ENCODE results near the gene WDR33. TPM values are rescaled to one million over a fixed set of nuclear protein-coding genes. Genes with fewer than 3 reads are reported as not detected.

Gene WDR33
- total and polyA plus RNA-seq, 2 of the 13 experiments (the other 11 are each of a cell fraction or from before 2014, with no cell fraction given) = 54.9 to 78.2 TPM

DNA sequence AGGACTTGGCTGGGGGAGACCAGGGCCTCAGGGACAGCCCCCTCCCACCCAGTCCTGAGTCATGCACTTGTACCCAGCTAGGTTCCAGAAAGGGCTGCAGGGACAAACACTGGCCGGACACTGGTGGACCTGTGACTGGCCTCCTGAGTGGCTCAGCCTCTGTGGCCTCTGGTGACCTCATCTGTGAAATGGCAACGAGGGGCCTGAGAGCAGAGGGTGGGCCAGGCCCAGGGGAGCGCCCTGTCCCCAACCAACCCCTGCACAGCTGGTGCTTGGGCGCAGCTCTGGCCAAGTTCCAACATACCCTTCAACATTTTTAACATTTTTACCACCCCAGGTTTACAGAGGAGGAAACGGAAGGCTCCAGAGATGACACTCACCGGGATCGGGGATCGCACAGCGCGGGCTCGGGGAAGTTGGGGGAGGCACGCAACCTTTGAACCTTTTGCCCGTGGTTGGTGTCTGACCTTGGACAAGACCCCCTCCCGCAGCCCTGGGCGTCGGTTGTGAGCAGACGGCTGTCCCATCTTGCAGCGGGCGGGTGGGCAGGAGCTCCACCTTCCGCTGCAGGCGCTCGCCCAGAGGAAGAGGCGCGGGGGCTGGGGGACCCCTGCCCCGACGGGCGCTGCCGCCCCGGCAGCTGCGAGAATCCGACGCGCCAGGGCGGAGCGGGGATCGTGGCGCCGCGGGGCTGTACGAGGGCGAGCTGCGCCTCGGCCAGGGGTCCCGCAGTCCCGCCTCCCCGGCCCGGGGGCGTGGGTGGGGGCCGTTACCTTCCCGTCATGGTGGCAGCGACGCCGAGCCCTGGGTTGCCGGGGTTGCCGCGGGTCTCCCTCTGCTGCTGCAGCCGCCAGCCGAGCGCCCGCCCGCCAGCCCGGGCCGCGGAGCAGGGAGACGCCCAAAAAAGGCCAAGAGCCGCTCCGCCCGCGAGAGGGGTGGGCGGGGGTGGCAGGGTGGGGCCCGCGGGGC lies 136.4 kb downstream of the WDR33 start (continued):
- TF ChIP-seq, protein P1, sequence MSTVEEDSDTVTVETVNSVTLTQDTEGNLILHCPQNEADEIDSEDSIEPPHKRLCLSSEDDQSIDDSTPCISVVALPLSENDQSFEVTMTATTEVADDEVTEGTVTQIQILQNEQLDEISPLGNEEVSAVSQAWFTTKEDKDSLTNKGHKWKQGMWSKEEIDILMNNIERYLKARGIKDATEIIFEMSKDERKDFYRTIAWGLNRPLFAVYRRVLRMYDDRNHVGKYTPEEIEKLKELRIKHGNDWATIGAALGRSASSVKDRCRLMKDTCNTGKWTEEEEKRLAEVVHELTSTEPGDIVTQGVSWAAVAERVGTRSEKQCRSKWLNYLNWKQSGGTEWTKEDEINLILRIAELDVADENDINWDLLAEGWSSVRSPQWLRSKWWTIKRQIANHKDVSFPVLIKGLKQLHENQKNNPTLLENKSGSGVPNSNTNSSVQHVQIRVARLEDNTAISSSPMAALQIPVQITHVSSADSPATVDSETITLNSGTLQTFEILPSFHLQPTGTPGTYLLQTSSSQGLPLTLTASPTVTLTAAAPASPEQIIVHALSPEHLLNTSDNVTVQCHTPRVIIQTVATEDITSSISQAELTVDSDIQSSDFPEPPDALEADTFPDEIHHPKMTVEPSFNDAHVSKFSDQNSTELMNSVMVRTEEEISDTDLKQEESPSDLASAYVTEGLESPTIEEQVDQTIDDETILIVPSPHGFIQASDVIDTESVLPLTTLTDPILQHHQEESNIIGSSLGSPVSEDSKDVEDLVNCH (CRISPR knock-in tag; IDR thresholded peaks at IDR 0.05) = no peak
- TF ChIP-seq NCOA5 (CRISPR knock-in tag; IDR thresholded peaks at IDR 0.05) (no peak), STAG1 (CRISPR knock-in tag; IDR thresholded peaks at IDR 0.05) (no peak), NFIC (IDR thresholded peaks at IDR 0.05; ENCODE audit: low read length) (no peak), ZNF788 (CRISPR knock-in tag; IDR thresholded peaks at IDR 0.05; ENCODE audit: borderline replicate concordance) (peak; percentile 41; the same call in 1 of the 2 replicates), RNF2 (conservative IDR thresholded peaks at IDR 0.05; ENCODE audit: low read depth) (peak; percentile 50; the same call in 1 of the 2 replicates), ZC3H4 (CRISPR knock-in tag; IDR thresholded peaks at IDR 0.05; ENCODE audit: borderline replicate concordance) (no peak), ZNF879 (CRISPR knock-in tag; IDR thresholded peaks at IDR 0.05) (no peak), ZNF672 (CRISPR knock-in tag; IDR thresholded peaks at IDR 0.05) (no peak), ZNF746 (CRISPR knock-in tag; IDR thresholded peaks at IDR 0.05) (peak; percentile 45; the same call in 1 of the 2 replicates), SP1 (IDR thresholded peaks at IDR 0.05) (no peak), SP1 (CRISPR knock-in tag; IDR thresholded peaks at IDR 0.05) (no peak), ZMYM3 (CRISPR knock-in tag; IDR thresholded peaks at IDR 0.05) (0 out of 2 replicates have a peak, but pooled peaks have one; percentile 36)
- TF ChIP-seq, protein P2, sequence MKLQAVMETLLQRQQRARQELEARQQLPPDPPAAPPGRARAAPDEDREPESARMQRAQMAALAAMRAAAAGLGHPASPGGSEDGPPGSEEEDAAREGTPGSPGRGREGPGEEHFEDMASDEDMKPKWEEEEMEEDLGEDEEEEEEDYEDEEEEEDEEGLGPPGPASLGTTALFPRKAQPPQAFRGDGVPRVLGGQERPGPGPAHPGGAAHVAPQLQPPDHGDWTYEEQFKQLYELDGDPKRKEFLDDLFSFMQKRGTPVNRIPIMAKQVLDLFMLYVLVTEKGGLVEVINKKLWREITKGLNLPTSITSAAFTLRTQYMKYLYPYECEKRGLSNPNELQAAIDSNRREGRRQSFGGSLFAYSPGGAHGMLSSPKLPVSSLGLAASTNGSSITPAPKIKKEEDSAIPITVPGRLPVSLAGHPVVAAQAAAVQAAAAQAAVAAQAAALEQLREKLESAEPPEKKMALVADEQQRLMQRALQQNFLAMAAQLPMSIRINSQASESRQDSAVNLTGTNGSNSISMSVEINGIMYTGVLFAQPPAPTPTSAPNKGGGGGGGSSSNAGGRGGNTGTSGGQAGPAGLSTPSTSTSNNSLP (IDR thresholded peaks at IDR 0.05; ENCODE audit: low read depth, low read length) = no peak
- TF ChIP-seq, protein P3, sequence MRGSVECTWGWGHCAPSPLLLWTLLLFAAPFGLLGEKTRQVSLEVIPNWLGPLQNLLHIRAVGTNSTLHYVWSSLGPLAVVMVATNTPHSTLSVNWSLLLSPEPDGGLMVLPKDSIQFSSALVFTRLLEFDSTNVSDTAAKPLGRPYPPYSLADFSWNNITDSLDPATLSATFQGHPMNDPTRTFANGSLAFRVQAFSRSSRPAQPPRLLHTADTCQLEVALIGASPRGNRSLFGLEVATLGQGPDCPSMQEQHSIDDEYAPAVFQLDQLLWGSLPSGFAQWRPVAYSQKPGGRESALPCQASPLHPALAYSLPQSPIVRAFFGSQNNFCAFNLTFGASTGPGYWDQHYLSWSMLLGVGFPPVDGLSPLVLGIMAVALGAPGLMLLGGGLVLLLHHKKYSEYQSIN (CRISPR knock-in tag; IDR thresholded peaks at IDR 0.05; ENCODE audit: borderline replicate concordance) = no peak
- TF ChIP-seq, protein P4, sequence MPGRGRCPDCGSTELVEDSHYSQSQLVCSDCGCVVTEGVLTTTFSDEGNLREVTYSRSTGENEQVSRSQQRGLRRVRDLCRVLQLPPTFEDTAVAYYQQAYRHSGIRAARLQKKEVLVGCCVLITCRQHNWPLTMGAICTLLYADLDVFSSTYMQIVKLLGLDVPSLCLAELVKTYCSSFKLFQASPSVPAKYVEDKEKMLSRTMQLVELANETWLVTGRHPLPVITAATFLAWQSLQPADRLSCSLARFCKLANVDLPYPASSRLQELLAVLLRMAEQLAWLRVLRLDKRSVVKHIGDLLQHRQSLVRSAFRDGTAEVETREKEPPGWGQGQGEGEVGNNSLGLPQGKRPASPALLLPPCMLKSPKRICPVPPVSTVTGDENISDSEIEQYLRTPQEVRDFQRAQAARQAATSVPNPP (CRISPR knock-in tag; IDR thresholded peaks at IDR 0.05) = no peak
- TF ChIP-seq, protein P5, sequence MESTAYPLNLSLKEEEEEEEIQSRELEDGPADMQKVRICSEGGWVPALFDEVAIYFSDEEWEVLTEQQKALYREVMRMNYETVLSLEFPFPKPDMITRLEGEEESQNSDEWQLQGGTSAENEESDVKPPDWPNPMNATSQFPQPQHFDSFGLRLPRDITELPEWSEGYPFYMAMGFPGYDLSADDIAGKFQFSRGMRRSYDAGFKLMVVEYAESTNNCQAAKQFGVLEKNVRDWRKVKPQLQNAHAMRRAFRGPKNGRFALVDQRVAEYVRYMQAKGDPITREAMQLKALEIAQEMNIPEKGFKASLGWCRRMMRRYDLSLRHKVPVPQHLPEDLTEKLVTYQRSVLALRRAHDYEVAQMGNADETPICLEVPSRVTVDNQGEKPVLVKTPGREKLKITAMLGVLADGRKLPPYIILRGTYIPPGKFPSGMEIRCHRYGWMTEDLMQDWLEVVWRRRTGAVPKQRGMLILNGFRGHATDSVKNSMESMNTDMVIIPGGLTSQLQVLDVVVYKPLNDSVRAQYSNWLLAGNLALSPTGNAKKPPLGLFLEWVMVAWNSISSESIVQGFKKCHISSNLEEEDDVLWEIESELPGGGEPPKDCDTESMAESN (CRISPR knock-in tag; conservative IDR thresholded peaks at IDR 0.05) = no peak
